HCT116 (cell line): ENCODE data around the gene CTNNA2. TPM values are rescaled to one million over a fixed set of nuclear protein-coding genes. Genes with fewer than 3 reads are reported as not detected.

Source experiments
- ATAC-seq: fragments of 200-7000 bp; cut with Tn5 transposase; 2 replicates; pipeline ENCODE4 v1.9.1; 2020; ENCODE audit warnings: mild to moderate bottlenecking, moderate library complexity
- BruUV-seq: library from RNA; stranded (reverse); fragments of 400-500 nt; replicated peaks from 2 replicates; lab custom pipeline; 2021; lab: Mats Ljungman, UMichigan
- CTCF ChIA-PET: fragments of 300-600 bp; sonication (Branson Sonifier 250); formaldehyde crosslinking; loops from one replicate; lab custom pipeline; 2021; ENCODE audit warnings: antibody characterized with exemption; lab: Charles Lee
- POLR2A ChIA-PET: fragments of 300-600, 350-600 bp; sonication (Branson Sonifier 250); formaldehyde crosslinking; loops from one replicate; lab custom pipeline; 2021; ENCODE audit warnings: antibody characterized with exemption; lab: Charles Lee
- RAD21 ChIA-PET, 2 experiments: fragments of 300-600 bp; sonication (Branson Sonifier 250); formaldehyde crosslinking; loops; one replicate each; lab custom pipeline; 2023; ENCODE audit warnings: low total read pairs in 2 of 2; ENCODE audit not compliant: uncharacterized antibody in 2 of 2, unreplicated experiment in 2 of 2, low non-redundant PET in 1 of 2; lab: Charles Lee
- DNase-seq: peaks from one replicate; pipeline ENCODE4 v3.0.0-alpha.2; 2010; ENCODE audit warnings: low read depth, low spot score
- H2AFZ ChIP-seq: fragments of 200-600 bp; shearing (Covaris generic), sonication (generic); 2 replicates; pipeline ENCODE4 v1.6.1; 2017; ENCODE audit warnings: low read depth, mixed run types, mixed read lengths, antibody characterized with exemption, low read length; ENCODE audit not compliant: poor library complexity, severe bottlenecking
- H3K27ac ChIP-seq: 2 replicates; pipeline ENCODE4 v1.5.1; 2012; ENCODE audit warnings: low read depth, low read length
- H3K27me3 ChIP-seq: fragments of 200-600 bp; sonication (generic); 2 replicates; pipeline ENCODE4 v1.6.1; 2016; ENCODE audit warnings: mixed run types, low read length, mixed read lengths; ENCODE audit not compliant: insufficient read depth
- H3K36me3 ChIP-seq, 2 experiments: fragments of 200-500 bp in 1 of 2; fragments of 200-600 bp in 1 of 2; sonication (Bioruptor generic) in 1 of 2; sonication (generic) in 1 of 2; 2 replicates each; pipeline versions ENCODE4 v1.5.1 to v1.6.1; 2014 to 2016; ENCODE audit warnings: low read length in 2 of 2, inconsistent platforms in 1 of 2, mixed read lengths in 1 of 2, mixed run types in 1 of 2; ENCODE audit not compliant: insufficient read depth in 2 of 2, control insufficient read depth in 1 of 2
- H3K4me1 ChIP-seq, 2 experiments: fragments of 200-600 bp in 1 of 2; sonication (generic) in 1 of 2; 2 replicates each; pipeline versions ENCODE4 v1.5.1 to v1.6.1; 2012 to 2017; ENCODE audit warnings: low read length in 2 of 2, inconsistent platforms in 1 of 2, mild to moderate bottlenecking in 1 of 2, mixed read lengths in 1 of 2, mixed run types in 1 of 2, moderate library complexity in 1 of 2; ENCODE audit not compliant: insufficient read depth in 2 of 2, control insufficient read depth in 1 of 2
- H3K4me2 ChIP-seq: fragments of 200-600 bp; sonication (generic); 2 replicates; pipeline ENCODE4 v1.6.1; 2017; ENCODE audit warnings: mixed run types, low read length, mixed read lengths
- H3K4me3 ChIP-seq, 2 experiments: fragments of 200-600 bp in 1 of 2; sonication (generic) in 1 of 2; replicated peaks in 1 of 2; 2 replicates each; pipeline ENCODE4 v1.5.1; 2011 to 2016; ENCODE audit warnings: low read length in 2 of 2, control low read depth in 1 of 2, low read depth in 1 of 2, mild to moderate bottlenecking in 1 of 2, mixed read lengths in 1 of 2, mixed run types in 1 of 2
- H3K79me2 ChIP-seq: fragments of 200-600 bp; sonication (generic); 2 replicates; pipeline ENCODE4 v1.6.1; 2017; ENCODE audit warnings: mild to moderate bottlenecking, mixed run types, low read length, moderate library complexity, mixed read lengths; ENCODE audit not compliant: insufficient read depth
- H3K9ac ChIP-seq: fragments of 200-600 bp; sonication (generic); 2 replicates; pipeline ENCODE4 v1.6.1; 2016; ENCODE audit warnings: low read length, mixed read lengths
- H3K9me2 ChIP-seq: fragments of 200-600 bp; sonication (generic), shearing (Covaris generic); 2 replicates; pipeline ENCODE4 v1.6.1; 2017; ENCODE audit warnings: mixed run types, mild to moderate bottlenecking, moderate library complexity; ENCODE audit not compliant: insufficient read depth
- H3K9me3 ChIP-seq, 2 experiments: fragments of 200-500 bp in 1 of 2; fragments of 200-600 bp in 1 of 2; sonication (Bioruptor generic) in 1 of 2; sonication (generic) in 1 of 2; 2 replicates each; pipeline ENCODE4 v1.6.1; 2014 to 2017; ENCODE audit warnings: low read length in 2 of 2, mixed read lengths in 2 of 2, inconsistent platforms in 1 of 2, low read depth in 1 of 2, mild to moderate bottlenecking in 1 of 2, mixed run types in 1 of 2, moderate library complexity in 1 of 2; ENCODE audit not compliant: control insufficient read depth in 1 of 2, insufficient read depth in 1 of 2
- H4K20me1 ChIP-seq: fragments of 200-600 bp; sonication (generic), shearing (Covaris generic); 2 replicates; pipeline ENCODE4 v1.6.1; 2017; ENCODE audit warnings: mixed run types, mild to moderate bottlenecking, moderate library complexity; ENCODE audit not compliant: insufficient read depth
- ATF3 ChIP-seq: IDR thresholded peaks from 2 replicates; pipeline ENCODE4 v1.6.1; 2012
- CBX3 ChIP-seq: IDR thresholded peaks from 2 replicates; pipeline ENCODE4 v1.6.1; 2012; ENCODE audit warnings: low read depth
- CTCF ChIP-seq, 3 experiments: fragments of 200-600 bp in 1 of 3; sonication (generic) in 1 of 3; IDR thresholded peaks in 2 of 3; conservative IDR thresholded peaks in 1 of 3; 2 replicates each; pipeline ENCODE4 v1.5.1; 2012 to 2017; ENCODE audit warnings: low read depth in 2 of 3, low read length in 2 of 3, antibody characterized with exemption in 1 of 3, borderline replicate concordance in 1 of 3, control low read depth in 1 of 3, mild to moderate bottlenecking in 1 of 3, mixed read lengths in 1 of 3, mixed run types in 1 of 3, moderate library complexity in 1 of 3; ENCODE audit not compliant: insufficient read depth in 1 of 3
- ELF1 ChIP-seq: IDR thresholded peaks from 2 replicates; pipeline ENCODE4 v1.6.1; 2012; ENCODE audit warnings: low read depth, borderline replicate concordance
- EZH2 ChIP-seq: fragments of 200-600 bp; sonication (generic); IDR thresholded peaks from 2 replicates; pipeline ENCODE4 v1.6.1; 2017; ENCODE audit warnings: antibody characterized with exemption, mixed run types
- EZH2phosphoT487 ChIP-seq: fragments of 200-600 bp; IDR thresholded peaks from 2 replicates; pipeline ENCODE4 v1.6.1; 2018; ENCODE audit warnings: antibody characterized with exemption, borderline replicate concordance
- JUND ChIP-seq: IDR thresholded peaks from 2 replicates; pipeline ENCODE4 v1.6.1; 2012
- MAX ChIP-seq: IDR thresholded peaks from 2 replicates; pipeline ENCODE4 v1.6.1; 2012
- POLR2A ChIP-seq: IDR thresholded peaks from 2 replicates; pipeline ENCODE4 v1.7.0; 2011; ENCODE audit warnings: borderline replicate concordance; ENCODE audit not compliant: insufficient read depth, insufficient read length; ENCODE audit errors: extremely low read depth
- RAD21 ChIP-seq: IDR thresholded peaks from 2 replicates; pipeline ENCODE4 v1.6.1; 2012; ENCODE audit warnings: low read depth, mild to moderate bottlenecking
- REST ChIP-seq: IDR thresholded peaks from 2 replicates; pipeline ENCODE4 v1.6.1; 2012; ENCODE audit warnings: low read depth
- SP1 ChIP-seq: IDR thresholded peaks from 2 replicates; pipeline ENCODE4 v1.6.1; 2012; ENCODE audit warnings: low read depth
- SRF ChIP-seq: IDR thresholded peaks from 2 replicates; pipeline ENCODE4 v1.6.1; 2012; ENCODE audit warnings: low read depth
- ZBTB33 ChIP-seq: IDR thresholded peaks from 2 replicates; pipeline ENCODE4 v1.6.1; 2011; ENCODE audit warnings: mild to moderate bottlenecking, low read length, moderate library complexity; ENCODE audit not compliant: insufficient replicate concordance; ENCODE audit errors: extremely low read depth
- ZFX ChIP-seq: fragments of 450-650 bp; IDR thresholded peaks from 2 replicates; pipeline ENCODE4 v1.6.1; 2017
- intact Hi-C: fragments of 100-400 bp; cut with micrococcal nuclease; formaldehyde crosslinking; loops from 2 replicates; pipeline ENCODE4 v1.10.0; 2022
- total RNA-seq: library from RNA; stranded (reverse); gene quantifications from one replicate; pipeline ENCODE4 v1.2.1, GENCODE V29; 2021; ENCODE audit not compliant: unreplicated experiment

Gene CTNNA2
- total RNA-seq, 1 experiment from 2014 or later: not detected

GRCh38 chr2:79578952-79579351 lies 66.1 kb downstream of the CTNNA2 start:
- ChIA-PET CTCF (no interaction called here), POLR2A (no interaction called here), RAD21 (no interaction called here)
- no TSS peak for BruUV-seq
- H2AFZ ChIP-seq: no peak overlapping the region
- peaks cover 8 to 18% of the 10 kb centered on the region in 2 experiments; a peak in 2 of 4 replicates for H3K9me3 ChIP-seq
- no peak overlapping the region for H3K4me2 ChIP-seq
- H4K20me1 ChIP-seq: no peaks in the 10 kb centered on the region
- ATAC-seq (no peak), DNase-seq (no peak)
- H3K4me3 ChIP-seq: no peak overlapping the region
- H3K36me3 ChIP-seq: no peaks in the 10 kb centered on the region
- H3K4me1 ChIP-seq: no peaks in the 10 kb centered on the region
- no peak overlapping the region for H3K9ac ChIP-seq
- no peak for TF ChIP-seq SP1
- no peak for TF ChIP-seq MAX
- TF ChIP-seq POLR2A: no peak
- no peak for TF ChIP-seq ATF3
- no peak for TF ChIP-seq REST
- TF ChIP-seq CBX3: no peak
- no peak for TF ChIP-seq EZH2phosphoT487
- TF ChIP-seq ZBTB33: no peak
- TF ChIP-seq RAD21: no peak
- no peak for TF ChIP-seq ELF1
- no peak for TF ChIP-seq EZH2
- TF ChIP-seq CTCF (IDR thresholded peaks at IDR 0.05 in 2 of 3, conservative IDR thresholded peaks at IDR 0.05 in 1 of 3; ENCODE audit: borderline replicate concordance in 1 of 3, insufficient read depth in 1 of 3, low read depth in 2 of 3, low read length in 2 of 3): no peak
- no peak for TF ChIP-seq JUND
- TF ChIP-seq ZFX: no peak
- TF ChIP-seq SRF: no peak
- no peaks in the 10 kb centered on the region for H3K27me3 ChIP-seq
- H3K9me2 ChIP-seq: no peaks in the 10 kb centered on the region
- intact Hi-C loops: no loop called here
- no peaks in the 10 kb centered on the region for H3K79me2 ChIP-seq
- H3K27ac ChIP-seq: no peak overlapping the region
